Left lung (tissue), 10 donors: Measurements from ENCODE around the gene PYGO1. TPM values are rescaled to one million over a fixed set of nuclear protein-coding genes. Genes with fewer than 3 reads are reported as not detected.

Source experiments
- ATAC-seq: fragments of 200-7000 bp; cut with Tn5 transposase; one replicate; pipeline ENCODE4 v1.9.1; 2020; ENCODE audit warnings: moderate library complexity
- DNase-seq, 4 donors: peaks; one replicate each; pipeline ENCODE4 v3.0.0-alpha.2; 2013 to 2020
- H3K27ac ChIP-seq, 2 donors: fragments of 200-600 bp; sonication (generic) in 1 of 2; one replicate each; pipeline versions ENCODE4 v1.5.0 to v1.8.0; 2020 to 2021
- H3K27me3 ChIP-seq, 2 donors: fragments of 200-600 bp; sonication (generic) in 1 of 2; one replicate each; pipeline versions ENCODE4 v1.5.0 to v1.8.0; 2020 to 2021
- H3K36me3 ChIP-seq, 2 donors: fragments of 200-600 bp; sonication (generic) in 1 of 2; one replicate each; pipeline versions ENCODE4 v1.5.0 to v1.8.0; 2020 to 2021
- H3K4me1 ChIP-seq, 2 donors: fragments of 200-600 bp; one replicate each; pipeline ENCODE4 v1.8.0; 2021
- H3K4me3 ChIP-seq, 2 donors: fragments of 200-600 bp; sonication (generic) in 1 of 2; one replicate each; pipeline versions ENCODE4 v1.5.0 to v1.8.0; 2020 to 2021; ENCODE audit warnings: mild to moderate bottlenecking in 1 of 2
- H3K9me3 ChIP-seq, 2 donors: fragments of 200-600 bp; sonication (generic) in 1 of 2; one replicate each; pipeline versions ENCODE4 v1.5.0 to v1.8.0; 2020 to 2021
- CTCF ChIP-seq, 2 donors: fragments of 200-600 bp; sonication (generic) in 1 of 2; IDR thresholded peaks; one replicate each; pipeline versions ENCODE4 v1.5.0 to v1.8.0; 2021; ENCODE audit warnings: antibody characterized with exemption in 2 of 2
- intact Hi-C, 2 donors: fragments of 100-400 bp; cut with DNase I; formaldehyde crosslinking; loops; one replicate each; pipeline versions ENCODE4 v1.11.2 to v1.14.2; 2022
- polyA plus RNA-seq, 6 donors: library from polyadenylated mRNA; unstranded; fragments of 120-200 nt; gene quantifications; one replicate each; pipeline ENCODE4 v1.2.1, GENCODE V29; 2013; ENCODE audit not compliant: insufficient read length in 6 of 6
- total RNA-seq, 2 donors: library from RNA; stranded (reverse); fragmentation: NEBNext Ultra II Directional; extraction: Animal tissue kit (Norgen Biotek cat#: 25700); gene quantifications; one replicate each; pipeline ENCODE4 v1.2.1, GENCODE V29; 2021
- donor health status: DM: no; HTN: yes; CAD: no.
- donor health status: DM: no; HTN: no; CAD: no.

The PYGO1 gene
- total and polyA plus RNA-seq, 8 donors = 10.4 to 22.3 (median 18.7) TPM

GRCh38 chr15:55576943-55577342, 11.2 kb downstream of the PYGO1 start:
- no peak for TF ChIP-seq CTCF (IDR thresholded peaks at IDR 0.05)
- intact Hi-C loops = no loop called here
- ATAC-seq = no peak

GRCh38 chr15:55574096-55574495, 14.0 kb downstream of the PYGO1 start:
- intact Hi-C loops = no loop called here
- ATAC-seq (no peak), DNase-seq (no peak)
- no peak overlapping the region for H3K4me3 ChIP-seq
- H3K27me3 ChIP-seq = peaks cover 0 to 7% of the 10 kb centered on the region in 2 donors
- no peak overlapping the region for H3K27ac ChIP-seq
- H3K36me3 ChIP-seq = no peaks in the 10 kb centered on the region
- H3K4me1 ChIP-seq = no peaks in the 10 kb centered on the region
- no peak for TF ChIP-seq CTCF (IDR thresholded peaks at IDR 0.05)
- peaks cover 0 to 3% of the 10 kb centered on the region in 2 donors for H3K9me3 ChIP-seq

More at GRCh38 chr15:55576943-55577342, 11.2 kb downstream of the PYGO1 start:
- Histone ChIP-seq H3K27me3 (peaks cover 0 to 7% of the 10 kb centered on the region in 2 donors), H3K4me3 (no peak overlapping the region), H3K9me3 (no peaks in the 10 kb centered on the region), H3K36me3 (no peaks in the 10 kb centered on the region), H3K27ac (no peak overlapping the region), H3K4me1 (no peaks in the 10 kb centered on the region)
- no peak for DNase-seq

- Histone ChIP-seq H3K27me3 (no peaks in the 10 kb centered on the region), H3K27ac (no peak overlapping the region), H3K36me3 (no peaks in the 10 kb centered on the region), H3K4me1 (no peaks in the 10 kb centered on the region), H3K4me3 (no peak overlapping the region), H3K9me3 (peaks cover 0 to 3% of the 10 kb centered on the region in 2 donors)
- no peak for TF ChIP-seq CTCF (IDR thresholded peaks at IDR 0.05)
- ATAC-seq = no peak
- intact Hi-C loops = no loop called here
- DNase-seq = no peak
These were observed 14.9 kb downstream of the PYGO1 start for GRCh38 chr15:55573224-55573623.

- H3K27ac ChIP-seq = no peak overlapping the region
- no peak overlapping the region for H3K4me3 ChIP-seq
- H3K9me3 ChIP-seq = peaks cover 0 to 2% of the 10 kb centered on the region in 2 donors
- no peaks in the 10 kb centered on the region for H3K27me3 ChIP-seq
- ATAC-seq (no peak), DNase-seq (no peak)
- intact Hi-C loops = no loop called here
- H3K4me1 ChIP-seq = no peaks in the 10 kb centered on the region
- no peak for TF ChIP-seq CTCF (IDR thresholded peaks at IDR 0.05)
- H3K36me3 ChIP-seq = no peaks in the 10 kb centered on the region
These were observed 23.6 kb downstream of the PYGO1 start for GRCh38 chr15:55564347-55565145.

GRCh38 chr15:55562601-55563000, 25.5 kb downstream of the PYGO1 start:
- no peak overlapping the region for H3K4me3 ChIP-seq
- H3K27ac ChIP-seq = no peak overlapping the region
- H3K36me3 ChIP-seq = no peaks in the 10 kb centered on the region
- ATAC-seq (no peak), DNase-seq (no peak)
- H3K4me1 ChIP-seq = no peaks in the 10 kb centered on the region
- TF ChIP-seq CTCF (IDR thresholded peaks at IDR 0.05) = no peak
- peaks cover 0 to 2% of the 10 kb centered on the region in 2 donors for H3K9me3 ChIP-seq
- no peaks in the 10 kb centered on the region for H3K27me3 ChIP-seq
- intact Hi-C loops = no loop called here
